ENCODE results near the gene RPTOR.
"Not testable (repeated sequence)": the region's sequence is repeated elsewhere in the genome, so short reads cannot be mapped to it uniquely, and the experiment has no call there.

Gene RPTOR

DNA sequence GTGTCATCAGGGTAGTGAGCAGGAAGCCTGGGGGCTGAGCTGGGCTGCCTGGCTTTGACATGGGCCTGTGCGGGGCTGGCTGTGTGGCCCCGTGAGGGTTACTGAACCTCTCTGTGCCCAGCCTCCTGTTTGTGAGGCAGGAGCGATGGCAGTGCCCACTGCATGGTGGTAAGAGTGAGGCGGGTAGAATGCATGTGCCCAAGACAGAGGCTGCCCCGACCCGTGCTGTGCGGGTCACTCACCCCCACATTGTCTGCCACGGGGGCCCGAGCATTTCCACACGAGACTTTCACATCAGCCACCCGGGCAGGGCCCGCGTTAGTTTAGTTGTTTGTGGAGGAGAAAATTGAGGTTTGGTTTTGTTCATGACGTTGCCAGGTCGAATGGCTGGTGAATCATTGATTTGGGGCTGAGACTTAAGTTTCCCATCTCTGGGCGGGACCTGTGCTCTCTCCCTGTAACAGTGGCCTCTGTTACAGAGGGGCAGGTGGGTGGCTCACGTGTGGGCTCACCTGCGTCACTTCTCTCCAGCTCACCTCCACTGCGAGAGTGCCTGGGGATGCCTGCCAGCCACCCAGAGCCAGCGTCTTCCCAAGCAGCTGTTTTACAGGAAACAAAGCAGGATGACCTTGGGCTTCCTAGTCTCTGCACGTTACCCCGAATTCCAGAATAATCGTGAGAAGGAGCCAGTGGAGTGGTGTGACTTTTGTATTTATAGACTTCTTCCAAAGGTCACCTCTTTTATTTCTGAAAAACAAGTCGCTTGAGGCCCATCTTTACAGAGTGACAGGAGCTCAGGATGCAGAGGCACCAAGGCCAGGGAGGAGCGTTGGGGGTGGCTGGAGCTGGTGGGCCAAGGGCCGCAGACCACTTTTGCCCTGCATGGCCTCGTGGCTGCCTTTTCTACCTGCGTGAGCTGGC is 150.6 kb downstream of the RPTOR start:
- no peak for DNase-seq (ENCODE audit: low read depth)

DNA sequence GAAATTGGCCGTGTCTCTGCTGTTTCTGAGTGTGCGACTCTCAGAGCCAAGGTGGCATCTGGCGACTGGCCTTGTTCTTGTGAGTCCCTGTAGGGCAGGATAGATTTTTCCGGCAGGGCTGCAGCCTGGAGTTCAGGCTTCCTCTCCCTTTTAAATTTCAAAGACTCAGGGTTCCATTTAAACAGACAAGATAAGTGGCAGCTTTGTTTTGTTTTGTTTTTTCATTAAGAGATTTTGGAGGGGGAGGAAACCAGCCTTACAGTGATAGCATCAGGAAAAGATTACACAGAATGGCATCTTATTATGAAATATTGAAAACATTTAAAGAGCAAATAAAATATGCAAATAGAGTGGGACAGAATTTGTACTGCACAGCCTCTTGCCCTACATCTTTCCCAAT is 151.3 kb downstream of the RPTOR start:
- DNase-seq (ENCODE audit: low read depth): no peak

- DNase-seq (ENCODE audit: low read depth): no peak
Measured at GRCh38 chr17:80696456-80696855, 151.8 kb downstream of the RPTOR start.

GRCh38 chr17:80696964-80697363 is 152.3 kb downstream of the RPTOR start:
- DNase-seq (ENCODE audit: low read depth): no peak

- no peak for DNase-seq (ENCODE audit: low read depth)
Measured at GRCh38 chr17:80698297-80698696, 153.7 kb downstream of the RPTOR start.

DNA sequence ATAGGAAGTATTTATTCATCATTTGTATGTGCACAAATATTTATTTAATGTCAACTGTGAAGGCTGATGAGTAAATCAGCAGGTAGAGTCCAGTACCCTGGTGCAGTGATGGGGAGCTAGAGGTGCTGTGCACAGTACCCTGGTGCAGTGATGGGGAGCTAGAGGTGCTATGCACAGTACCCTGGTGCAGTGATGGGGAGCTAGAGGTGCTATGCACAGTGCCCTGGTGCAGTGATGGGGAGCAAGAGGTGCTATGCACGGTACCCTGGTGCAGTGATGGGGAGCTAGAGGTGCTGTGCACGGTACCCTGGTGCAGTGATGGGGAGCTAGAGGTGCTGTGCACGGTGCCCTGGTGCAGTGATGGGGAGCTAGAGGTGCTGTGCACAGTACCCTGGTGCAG is 154.6 kb downstream of the RPTOR start:
- DNase-seq (ENCODE audit: low read depth): not testable (repeated sequence)

DNA sequence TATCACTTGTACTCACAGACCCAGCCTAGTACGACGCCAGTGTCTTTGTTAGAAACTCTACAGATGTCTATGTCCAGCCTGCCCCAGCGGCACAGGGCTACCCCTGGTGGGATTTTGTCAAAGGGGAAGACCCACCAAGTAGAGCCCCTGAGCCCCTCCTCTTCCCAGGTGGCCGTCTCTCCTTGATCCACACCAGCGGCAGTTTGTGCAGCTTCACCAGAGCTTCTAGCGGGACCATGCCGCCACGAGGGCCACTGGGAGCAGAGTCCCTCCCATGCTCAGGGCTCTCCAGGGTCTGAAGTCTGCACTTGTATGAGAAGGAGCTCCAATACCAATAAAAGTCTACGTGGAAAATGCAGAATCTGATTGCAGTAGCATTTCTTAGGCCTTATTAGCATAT is 157.1 kb downstream of the RPTOR start:
- no peak for DNase-seq (ENCODE audit: low read depth)

GRCh38 chr17:80702315-80703141 is 157.9 kb downstream of the RPTOR start:
- no peak for DNase-seq (ENCODE audit: low read depth)

DNA sequence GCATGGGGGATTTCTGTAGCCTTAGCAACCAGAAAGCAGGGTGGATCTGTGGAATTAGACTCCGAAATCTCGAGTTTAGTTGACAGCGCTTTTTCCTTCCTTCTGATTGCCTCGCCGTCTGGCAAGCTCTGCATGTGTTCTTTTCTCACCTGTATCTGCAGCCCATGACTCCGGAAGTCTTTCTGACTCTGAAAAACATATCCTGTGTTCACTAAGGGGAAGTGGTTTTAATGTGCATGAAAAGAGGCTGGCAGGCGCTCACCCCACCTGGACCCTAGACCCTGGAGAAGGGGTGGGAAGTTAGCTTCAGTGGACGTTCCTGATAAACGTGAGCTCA is 158.5 kb downstream of the RPTOR start:
- DNase-seq (ENCODE audit: low read depth): no peak

DNA sequence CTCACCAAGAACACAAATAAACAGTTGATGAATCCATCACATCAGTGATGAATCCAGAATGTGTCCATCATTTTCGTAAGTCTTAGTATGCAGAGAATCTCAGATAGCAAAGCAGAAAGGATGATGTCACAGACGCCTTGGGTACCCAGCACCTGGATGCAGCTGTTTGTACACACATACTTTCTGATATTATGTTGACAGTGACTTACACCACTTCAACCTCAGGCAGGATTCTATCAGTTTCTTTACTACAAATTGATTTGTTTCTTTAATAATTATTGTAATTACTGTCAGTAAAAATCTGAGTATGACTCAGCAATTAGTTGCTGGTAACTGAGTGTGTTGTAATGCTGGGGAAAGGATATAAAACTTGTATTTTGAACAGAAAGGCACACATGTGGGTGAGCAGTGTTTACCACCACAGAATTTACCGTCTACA is 159.8 kb downstream of the RPTOR start:
- peak; percentile 74 for DNase-seq (ENCODE audit: low read depth)

- DNase-seq (ENCODE audit: low read depth): no peak
Measured at GRCh38 chr17:80704894-80705293, 160.3 kb downstream of the RPTOR start.

DNA sequence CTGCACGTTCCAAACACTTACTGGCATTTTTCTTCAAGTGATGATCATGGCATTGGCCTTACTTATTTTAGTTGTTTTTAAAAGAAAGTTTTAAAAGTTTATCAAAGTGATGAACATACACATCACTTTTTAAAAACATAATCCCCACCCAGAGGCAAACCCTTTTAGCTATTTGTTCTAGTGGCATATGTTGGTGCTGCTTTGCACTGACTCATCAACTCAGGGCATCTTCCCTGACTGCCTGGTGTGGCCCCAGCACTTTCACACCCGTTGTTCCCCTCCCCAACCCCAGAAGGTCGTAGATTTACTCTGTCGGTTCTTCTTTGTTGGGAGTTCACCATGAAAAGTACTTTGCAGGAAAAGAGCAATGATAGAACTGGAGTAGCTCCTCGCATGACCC is 161.3 kb downstream of the RPTOR start:
- no peak for DNase-seq (ENCODE audit: low read depth)

DNA sequence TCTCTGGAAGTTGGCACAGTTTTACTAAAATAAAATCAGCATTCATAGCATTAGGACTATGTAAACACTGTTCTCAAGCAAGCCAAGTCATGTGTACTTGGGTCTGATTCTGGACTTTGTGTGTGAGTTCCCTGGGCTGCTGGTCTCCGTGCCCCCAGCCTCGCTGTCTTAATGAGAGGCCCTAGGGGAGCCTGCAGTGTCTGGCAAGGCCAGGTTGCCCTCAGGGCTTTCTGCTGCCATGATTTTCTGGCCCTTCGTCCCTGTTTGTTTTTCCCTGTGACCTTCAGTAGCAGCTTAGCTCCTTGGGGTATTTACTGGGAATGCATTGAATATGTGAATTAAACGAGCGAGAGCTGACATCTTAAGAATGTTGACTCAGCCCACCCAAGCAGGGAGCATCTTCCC is 161.8 kb downstream of the RPTOR start:
- no peak for DNase-seq (ENCODE audit: low read depth)

- DNase-seq (ENCODE audit: low read depth): no peak
Measured at GRCh38 chr17:80708480-80708879, 163.8 kb downstream of the RPTOR start.

GRCh38 chr17:80709090-80709695 is 164.6 kb downstream of the RPTOR start:
- no peak for DNase-seq (ENCODE audit: low read depth)

DNA sequence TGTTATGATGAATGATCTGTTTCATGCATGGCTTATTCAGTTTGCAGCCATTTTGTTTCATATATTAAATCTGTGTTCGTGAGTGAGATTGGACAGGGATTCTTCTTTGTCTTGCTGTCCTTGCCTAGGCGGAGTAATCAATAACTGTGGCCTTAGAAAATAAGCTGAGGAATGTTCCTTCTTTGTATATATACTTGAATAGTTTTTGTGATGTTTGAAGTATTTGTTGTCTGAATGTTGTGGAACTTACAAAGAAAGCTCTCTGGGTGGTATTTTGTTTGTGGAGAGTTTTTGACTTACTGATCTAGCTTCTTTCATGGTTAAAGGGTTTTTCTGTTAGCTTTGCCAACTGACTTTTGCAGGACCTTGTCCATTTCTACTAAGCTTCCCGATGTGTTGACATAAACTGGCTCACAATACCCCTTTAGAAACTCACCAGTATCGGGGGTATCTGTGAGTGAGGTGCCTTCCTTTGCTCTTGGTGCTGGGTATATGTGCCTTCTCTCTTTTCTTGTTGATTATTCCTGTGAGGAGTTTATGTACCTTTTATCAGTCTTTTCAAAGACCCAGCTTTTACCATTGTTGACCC is 166.2 kb downstream of the RPTOR start:
- no peak for DNase-seq (ENCODE audit: low read depth)

DNA sequence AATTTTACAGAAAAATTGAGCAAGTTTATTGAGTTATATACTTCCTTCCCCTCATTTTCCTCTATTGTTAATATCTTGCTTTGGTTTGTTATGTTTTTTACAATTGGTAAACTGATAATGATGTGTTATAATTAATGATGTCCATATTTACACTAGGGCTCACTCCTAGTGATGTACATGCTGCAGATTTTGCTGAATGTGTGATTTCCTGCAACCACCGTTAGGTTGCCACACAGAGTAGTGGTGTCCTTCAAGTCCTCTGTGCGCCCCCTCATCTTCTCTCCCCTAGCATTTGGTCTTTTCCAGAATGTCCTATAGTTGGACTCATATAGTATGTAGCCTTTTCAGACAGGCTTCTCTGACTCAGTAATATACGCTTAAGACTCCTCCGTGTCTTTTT is 167.5 kb downstream of the RPTOR start:
- no peak for DNase-seq (ENCODE audit: low read depth)

GRCh38 chr17:80712606-80713005 is 168.0 kb downstream of the RPTOR start:
- no peak for DNase-seq (ENCODE audit: low read depth)

DNA sequence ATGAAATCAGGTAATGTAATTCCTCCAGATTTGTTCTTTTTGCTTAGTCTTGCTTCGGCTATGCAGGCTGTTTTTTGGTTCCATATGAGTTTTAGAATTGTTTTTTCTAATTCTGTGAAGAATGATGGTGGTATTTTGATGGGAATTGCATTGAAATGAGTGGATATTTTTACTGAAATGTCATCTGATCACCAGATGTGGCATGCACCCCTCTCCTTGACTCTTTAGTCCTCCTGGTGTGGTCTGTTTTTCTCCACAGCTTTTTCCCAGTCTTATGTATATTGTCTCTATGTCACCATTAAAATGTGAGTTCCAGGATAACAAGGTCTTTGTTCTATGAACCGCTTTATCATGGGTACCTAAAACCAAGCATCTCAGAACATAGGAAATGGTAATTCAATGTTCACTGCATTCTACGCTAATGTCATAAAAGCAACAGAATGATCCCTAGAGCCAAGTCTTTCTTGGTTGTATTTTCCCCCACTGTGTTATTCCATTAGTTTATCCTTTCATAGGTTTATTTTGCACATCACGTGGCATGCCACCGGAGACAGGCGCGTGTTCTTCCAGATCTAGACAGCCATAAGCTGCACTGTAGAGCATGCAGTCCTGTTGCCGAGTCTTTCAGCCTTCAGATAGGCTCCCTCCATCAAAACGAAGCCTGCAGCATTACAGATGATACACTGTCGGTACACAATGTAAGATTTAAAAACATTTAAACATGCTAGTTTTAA is 172.5 kb downstream of the RPTOR start:
- DNase-seq (ENCODE audit: low read depth): no peak

DNA sequence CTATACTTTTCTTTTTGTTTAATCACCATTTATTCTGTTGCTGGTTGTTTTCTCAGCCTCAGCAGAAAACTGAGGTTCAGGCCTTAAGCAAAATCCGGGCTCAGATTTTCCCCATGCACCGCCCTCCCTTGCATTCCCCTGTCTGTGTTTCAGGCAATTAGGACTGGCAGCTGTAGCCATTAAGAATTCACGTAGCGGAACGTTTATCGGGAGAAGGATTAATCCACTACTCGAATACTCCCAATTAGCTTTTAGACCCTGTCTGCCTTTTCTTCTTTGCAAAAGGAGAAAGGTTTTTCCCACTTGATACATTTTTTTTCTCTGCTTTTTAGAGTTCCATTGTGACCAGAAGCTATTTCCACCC is 173.1 kb downstream of the RPTOR start:
- no peak for DNase-seq (ENCODE audit: low read depth)

DNA sequence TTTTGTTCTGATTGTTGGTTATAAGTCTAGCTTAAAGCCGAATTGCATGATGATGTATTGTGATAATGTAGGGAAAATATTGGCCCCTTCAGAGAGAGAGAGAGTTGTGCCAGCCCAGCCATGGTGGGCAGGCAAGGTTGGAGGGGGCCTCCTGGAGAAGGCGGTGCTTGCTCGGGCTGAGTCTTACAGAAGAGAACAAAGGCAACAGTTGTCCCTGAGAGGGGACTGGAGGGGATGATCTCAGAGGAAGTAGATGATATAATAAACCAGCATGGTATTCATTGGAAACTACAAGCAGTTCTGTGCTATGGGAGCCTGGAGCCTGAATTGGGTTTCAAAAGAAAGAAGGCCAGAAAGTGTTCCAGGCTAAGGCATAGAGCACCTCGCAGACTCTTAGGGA is 173.8 kb downstream of the RPTOR start:
- DNase-seq (ENCODE audit: low read depth): no peak

GRCh38 chr17:80719449-80719848 is 174.8 kb downstream of the RPTOR start:
- DNase-seq (ENCODE audit: low read depth): no peak

Measured in iris pigment epithelial cell (primary cell).